ENCODE data around the gene DHPS. TPM values are rescaled to one million over a fixed set of nuclear protein-coding genes. Genes with fewer than 3 reads are reported as not detected.
"Not testable (repeated sequence)": the region's sequence is repeated elsewhere in the genome, so short reads cannot be mapped to it uniquely, and the experiment has no call there.

DHPS gene
- total and polyA plus RNA-seq, 4 donors: 52.5 to 138 (median 108) TPM

DNA sequence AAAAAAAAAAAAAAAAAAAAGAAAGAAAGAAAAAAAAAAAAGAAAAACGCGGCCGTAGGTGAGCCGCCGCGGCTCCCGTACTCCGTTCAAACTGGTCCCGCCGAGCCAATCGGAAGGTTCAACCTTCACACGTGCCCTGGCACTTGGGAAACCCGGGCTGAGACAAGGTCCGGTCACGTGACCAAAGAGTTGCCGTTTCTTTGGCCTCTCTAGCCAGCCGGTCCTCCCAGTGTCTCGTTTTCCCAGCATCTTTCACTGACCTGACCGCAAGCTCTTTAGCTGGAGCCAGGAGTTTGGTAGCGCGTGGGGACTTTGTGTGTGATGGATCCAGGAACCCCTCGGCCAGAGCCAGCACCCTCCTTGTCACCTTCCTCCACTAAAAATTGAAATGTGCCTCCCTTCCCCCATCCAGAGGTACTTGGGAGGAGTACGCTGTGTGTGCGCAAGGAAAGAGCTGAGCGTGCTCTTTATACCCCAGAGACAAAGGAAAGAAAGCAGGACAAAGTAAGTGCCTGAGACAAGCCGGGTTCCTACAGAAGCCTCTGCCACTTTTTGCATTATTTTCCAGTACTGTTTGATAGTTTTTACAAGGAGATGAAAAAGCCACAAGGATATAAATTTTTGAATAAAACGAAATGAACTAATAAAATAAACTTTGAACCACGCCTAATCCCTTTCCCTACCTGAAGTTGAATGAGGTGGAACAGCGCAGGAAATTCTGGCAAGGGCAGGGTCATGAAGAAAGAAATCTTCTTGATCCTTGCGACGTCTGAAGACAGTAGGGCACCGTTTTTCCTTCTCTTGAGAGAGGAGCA lies 41.1 kb upstream of the DHPS start:
- H3K36me3 ChIP-seq (ENCODE audit: control insufficient read depth, insufficient read depth, low read length): peaks cover 26% of the 10 kb centered on the region
- 0% methylated on average over 22 of the region's 32 CpGs for WGBS (ENCODE audit: insufficient coverage)
- DNase-seq (ENCODE audit: low read depth in 4 of 6, low spot score in 6 of 6): peak; percentile 97 to 100 (median 99)
- peaks cover 41% of the 10 kb centered on the region for H3K4me1 ChIP-seq (ENCODE audit: control insufficient read depth, insufficient read depth, low read length)
- H3K9me3 ChIP-seq (ENCODE audit: control insufficient read depth, insufficient read depth, low read length): no peaks in the 10 kb centered on the region
- no peaks in the 10 kb centered on the region for H3K27me3 ChIP-seq (ENCODE audit: control insufficient read depth, insufficient read depth, low read length)
- H3K27ac ChIP-seq (ENCODE audit: low read depth, low read length): peak overlapping the region; percentile 94
- H3K4me3 ChIP-seq (ENCODE audit: low read depth, low read length): peak overlapping the region; percentile 75

DNA sequence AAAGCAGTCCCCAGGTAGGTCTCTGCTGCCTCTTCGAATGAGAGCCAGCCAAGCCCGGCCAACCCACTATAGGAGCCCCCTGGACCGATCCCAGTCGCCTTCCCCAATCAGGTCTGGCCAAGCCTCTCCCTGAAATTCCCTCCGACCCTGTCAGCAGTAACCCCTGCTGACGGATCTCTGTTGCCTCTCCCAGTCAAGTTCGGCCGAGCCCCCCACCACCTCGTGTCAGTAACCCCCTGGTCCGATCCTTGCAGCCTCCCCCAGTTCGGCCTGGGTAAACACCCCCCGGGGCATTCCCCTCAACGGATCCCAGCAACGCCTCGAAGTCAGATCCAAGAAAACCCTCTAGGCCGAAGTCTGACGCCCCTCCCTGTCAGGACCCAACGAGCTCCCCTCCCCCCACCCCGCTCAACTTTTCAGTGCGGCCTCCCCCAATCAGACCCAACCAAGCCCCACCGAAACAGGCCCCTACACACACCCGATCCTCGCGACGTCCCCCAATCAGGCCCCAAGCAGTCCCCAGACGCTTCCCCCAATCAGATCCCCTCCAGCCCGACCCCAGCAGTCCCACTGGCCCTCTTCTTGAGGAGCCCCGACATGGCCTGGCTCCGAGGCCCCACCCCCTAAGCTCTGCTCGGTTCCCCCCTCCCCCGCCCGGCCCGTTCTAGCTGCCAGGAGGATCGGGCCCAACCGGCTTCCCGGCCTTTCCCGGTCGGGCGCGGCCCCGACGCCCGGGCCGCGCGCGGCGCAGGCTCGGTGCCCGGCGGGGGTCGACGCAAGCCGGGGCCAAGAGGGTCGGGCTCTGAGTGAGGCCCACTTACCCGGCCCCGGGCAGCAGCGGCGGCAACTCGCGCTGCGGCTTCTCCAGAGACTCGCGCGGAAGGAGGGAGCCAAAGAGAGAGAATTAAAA lies 40.2 kb upstream of the DHPS start:
- under 1% methylated on average over 56 of the region's 65 CpGs for WGBS (ENCODE audit: insufficient coverage)
- Histone ChIP-seq H3K4me1 (ENCODE audit: control insufficient read depth, insufficient read depth, low read length) (peaks cover 41% of the 10 kb centered on the region), H3K4me3 (ENCODE audit: low read depth, low read length) (peak overlapping the region; percentile 75), H3K27ac (ENCODE audit: low read depth, low read length) (peak overlapping the region; percentile 94), H3K27me3 (ENCODE audit: control insufficient read depth, insufficient read depth, low read length) (no peaks in the 10 kb centered on the region), H3K36me3 (ENCODE audit: control insufficient read depth, insufficient read depth, low read length) (peaks cover 31% of the 10 kb centered on the region), H3K9me3 (ENCODE audit: control insufficient read depth, insufficient read depth, low read length) (no peaks in the 10 kb centered on the region)
- peak in 2 of 6 donors; percentile 23 to 54 for DNase-seq (ENCODE audit: low read depth in 4 of 6, low spot score in 6 of 6)

DNA sequence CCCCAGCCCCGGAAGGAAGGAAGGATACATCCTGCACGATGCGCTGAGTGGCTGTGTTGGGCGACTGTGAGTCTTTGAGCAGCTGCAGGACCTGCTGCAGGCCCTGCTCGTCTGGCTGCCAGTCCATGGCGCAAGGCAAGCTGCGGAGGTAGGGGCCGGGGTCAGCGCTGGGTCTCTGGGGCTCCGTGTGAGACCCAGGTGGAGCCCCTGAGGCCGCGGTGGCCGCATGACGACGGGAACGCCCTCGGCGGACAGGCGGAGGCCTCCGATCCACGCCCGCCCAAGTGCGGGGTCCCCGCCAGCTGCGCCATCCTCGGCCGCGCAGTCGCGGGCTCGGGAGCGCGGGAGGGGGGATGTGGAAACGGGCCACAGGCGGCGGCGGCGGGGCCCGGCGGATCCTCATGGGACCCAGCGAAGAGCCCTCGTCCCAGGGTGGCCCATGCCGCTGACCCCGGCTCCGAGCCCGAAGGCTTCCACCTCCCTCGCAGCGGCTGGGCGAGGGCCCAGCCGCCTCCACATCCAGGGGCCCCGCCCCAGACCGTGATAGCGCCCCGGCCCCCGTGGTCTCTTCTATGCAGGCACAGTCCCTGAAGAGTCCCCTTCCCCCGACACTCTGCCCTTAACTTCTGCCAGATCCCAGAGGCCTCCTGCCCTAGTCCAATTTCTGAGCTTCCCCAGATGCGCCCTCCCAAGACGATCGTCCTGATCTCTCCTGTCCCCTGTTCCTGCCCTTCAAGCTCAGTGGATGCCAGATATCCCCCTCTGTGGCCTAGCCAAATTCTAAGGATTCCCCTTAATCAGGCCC lies 39.4 kb upstream of the DHPS start:
- DNase-seq (ENCODE audit: low read depth in 4 of 6, low spot score in 6 of 6): peak in 2 of 6 donors; percentile 12 to 33
- Histone ChIP-seq H3K4me3 (ENCODE audit: low read depth, low read length) (peak overlapping the region; percentile 75), H3K9me3 (ENCODE audit: control insufficient read depth, insufficient read depth, low read length) (no peaks in the 10 kb centered on the region), H3K4me1 (ENCODE audit: control insufficient read depth, insufficient read depth, low read length) (peaks cover 41% of the 10 kb centered on the region), H3K27me3 (ENCODE audit: control insufficient read depth, insufficient read depth, low read length) (no peaks in the 10 kb centered on the region), H3K36me3 (ENCODE audit: control insufficient read depth, insufficient read depth, low read length) (peaks cover 40% of the 10 kb centered on the region), H3K27ac (ENCODE audit: low read depth, low read length) (peak overlapping the region; percentile 94)
- 4% methylated on average over 59 of the region's 59 CpGs for WGBS (ENCODE audit: insufficient coverage)

DNA sequence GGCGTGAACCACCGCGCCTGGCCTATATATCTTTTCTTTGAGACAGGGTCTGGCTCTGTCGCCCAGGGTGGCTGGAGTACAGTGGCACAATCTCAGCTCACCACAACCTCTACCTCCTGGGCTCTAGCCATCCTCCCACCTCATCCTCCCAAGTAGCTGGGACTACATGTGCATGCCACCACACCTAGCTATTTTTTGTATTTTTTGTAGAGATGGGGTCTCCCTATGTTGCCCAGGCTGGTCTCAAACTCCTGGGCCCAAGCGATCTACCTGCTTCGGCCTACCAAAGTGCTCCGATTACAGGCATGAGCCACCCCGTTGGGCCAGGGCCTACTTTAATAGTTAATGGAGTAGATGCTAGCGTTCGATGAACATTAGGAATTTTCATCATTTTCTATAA lies 38.6 kb upstream of the DHPS start:
- peaks cover 41% of the 10 kb centered on the region for H3K4me1 ChIP-seq (ENCODE audit: control insufficient read depth, insufficient read depth, low read length)

DNA sequence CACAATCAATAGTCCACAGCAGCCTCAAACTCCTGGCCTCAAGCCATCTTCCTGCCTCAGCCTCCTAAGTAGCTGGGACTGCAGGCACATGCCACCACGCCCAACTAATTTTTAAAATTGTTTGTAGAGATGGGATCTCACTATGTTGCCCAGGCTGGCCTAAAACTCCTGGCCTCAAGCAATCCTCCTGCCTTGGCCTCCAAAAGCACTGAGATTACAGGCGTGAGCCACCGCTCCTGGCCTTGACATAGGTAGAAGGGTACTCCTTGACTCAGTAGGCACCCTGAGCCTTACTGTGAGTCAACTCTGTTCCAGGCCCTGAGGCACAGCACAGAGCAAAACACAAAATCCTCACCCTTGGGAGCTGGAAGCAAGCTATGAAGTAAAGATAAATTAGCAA lies 34.2 kb upstream of the DHPS start:
- DNase-seq (ENCODE audit: low read depth in 4 of 6, low spot score in 6 of 6): no peak
- Histone ChIP-seq H3K4me3 (ENCODE audit: low read depth, low read length) (no peak overlapping the region), H3K9me3 (ENCODE audit: control insufficient read depth, insufficient read depth, low read length) (no peaks in the 10 kb centered on the region), H3K27ac (ENCODE audit: low read depth, low read length) (no peak overlapping the region), H3K27me3 (ENCODE audit: control insufficient read depth, insufficient read depth, low read length) (no peaks in the 10 kb centered on the region), H3K4me1 (ENCODE audit: control insufficient read depth, insufficient read depth, low read length) (peaks cover 15% of the 10 kb centered on the region), H3K36me3 (ENCODE audit: control insufficient read depth, insufficient read depth, low read length) (peaks cover 84% of the 10 kb centered on the region)
- WGBS (ENCODE audit: insufficient coverage): 100% methylated on average over 1 of the region's 3 CpGs

More for the DNA sequence above, 38.6 kb upstream of the DHPS start:
- Histone ChIP-seq H3K9me3 (ENCODE audit: control insufficient read depth, insufficient read depth, low read length) (no peaks in the 10 kb centered on the region), H3K4me3 (ENCODE audit: low read depth, low read length) (peak overlapping the region; percentile 75), H3K36me3 (ENCODE audit: control insufficient read depth, insufficient read depth, low read length) (peaks cover 47% of the 10 kb centered on the region), H3K27ac (ENCODE audit: low read depth, low read length) (peak overlapping the region; percentile 78), H3K27me3 (ENCODE audit: control insufficient read depth, insufficient read depth, low read length) (no peaks in the 10 kb centered on the region)
- 95% methylated on average over 4 of the region's 10 CpGs for WGBS (ENCODE audit: insufficient coverage)
- no peak for DNase-seq (ENCODE audit: low read depth in 4 of 6, low spot score in 6 of 6)

DNA sequence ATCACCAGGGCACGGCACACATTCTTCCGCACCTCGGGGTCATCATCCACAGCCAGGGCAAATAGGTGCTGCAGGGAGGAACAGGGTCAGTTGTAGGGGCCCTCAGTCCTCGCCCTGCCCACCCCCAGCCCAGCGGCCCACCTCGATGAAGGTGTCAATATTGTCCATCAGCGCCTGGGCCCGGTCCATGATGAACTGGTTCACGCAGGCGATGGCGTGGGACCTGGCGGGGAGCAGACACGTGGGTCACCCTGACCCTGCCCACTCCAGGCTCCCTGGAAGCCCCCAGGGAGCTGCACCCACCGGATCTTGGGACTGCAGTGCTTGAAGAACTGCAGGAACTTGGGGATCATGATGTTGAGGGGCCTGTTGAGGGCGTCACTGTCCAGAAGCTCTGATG lies 33.4 kb upstream of the DHPS start:
- peaks cover 86% of the 10 kb centered on the region for H3K36me3 ChIP-seq (ENCODE audit: control insufficient read depth, insufficient read depth, low read length)
- no peak overlapping the region for H3K27ac ChIP-seq (ENCODE audit: low read depth, low read length)
- H3K9me3 ChIP-seq (ENCODE audit: control insufficient read depth, insufficient read depth, low read length): no peaks in the 10 kb centered on the region
- WGBS (ENCODE audit: insufficient coverage): 97% methylated on average over 15 of the region's 15 CpGs
- H3K4me3 ChIP-seq (ENCODE audit: low read depth, low read length): no peak overlapping the region
- H3K27me3 ChIP-seq (ENCODE audit: control insufficient read depth, insufficient read depth, low read length): no peaks in the 10 kb centered on the region
- no peak for DNase-seq (ENCODE audit: low read depth in 4 of 6, low spot score in 6 of 6)
- peaks cover 6% of the 10 kb centered on the region for H3K4me1 ChIP-seq (ENCODE audit: control insufficient read depth, insufficient read depth, low read length)

DNA sequence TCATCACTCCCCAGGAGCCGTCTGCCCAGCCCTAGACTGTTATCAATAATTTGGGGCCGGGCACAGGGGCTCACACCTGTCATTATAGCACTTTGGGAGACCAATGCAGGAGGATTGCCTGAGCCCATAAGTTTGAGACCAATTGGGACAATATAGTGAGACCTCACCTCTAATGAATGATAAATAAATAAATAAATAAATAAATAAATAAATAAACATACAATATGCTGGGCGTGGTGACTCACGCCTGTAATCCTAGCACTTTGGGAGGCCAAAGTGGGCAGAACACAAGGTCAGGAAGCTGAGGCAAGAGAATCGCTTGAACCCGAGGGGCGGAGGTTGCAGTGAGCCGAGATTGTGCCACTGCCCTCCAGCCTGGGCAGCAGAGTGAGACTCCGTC lies 31.6 kb upstream of the DHPS start:
- peaks cover 91% of the 10 kb centered on the region for H3K36me3 ChIP-seq (ENCODE audit: control insufficient read depth, insufficient read depth, low read length)
- not testable (repeated sequence) for H3K27me3 ChIP-seq (ENCODE audit: control insufficient read depth, insufficient read depth, low read length); H3K9me3 ChIP-seq (ENCODE audit: control insufficient read depth, insufficient read depth, low read length); H3K4me1 ChIP-seq (ENCODE audit: control insufficient read depth, insufficient read depth, low read length); DNase-seq (ENCODE audit: low read depth in 4 of 6, low spot score in 6 of 6); H3K27ac ChIP-seq (ENCODE audit: low read depth, low read length); H3K4me3 ChIP-seq (ENCODE audit: low read depth, low read length)
- WGBS (ENCODE audit: insufficient coverage): 94% methylated on average over 3 of the region's 9 CpGs

DNA sequence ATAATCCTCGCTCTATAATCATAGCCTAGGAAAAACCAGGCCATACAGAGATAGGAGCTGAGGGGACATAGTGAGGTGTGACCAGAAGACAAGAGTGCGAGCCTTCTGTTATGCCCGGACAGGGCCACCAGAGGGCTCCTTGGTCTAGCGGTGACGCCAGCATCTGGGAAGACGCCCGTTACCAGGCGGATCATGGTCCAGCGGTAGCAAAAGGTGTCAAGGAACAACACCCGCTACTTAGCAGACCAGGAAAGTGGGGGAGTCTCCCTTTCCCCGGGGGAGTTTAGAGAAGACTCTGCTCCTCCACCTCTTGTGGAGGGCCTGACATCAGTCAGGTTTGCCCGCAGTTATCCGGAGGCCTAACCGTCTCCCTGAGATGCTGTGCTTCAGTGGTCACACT lies 30.4 kb upstream of the DHPS start:
- not testable (repeated sequence) for H3K4me3 ChIP-seq (ENCODE audit: low read depth, low read length); H3K27ac ChIP-seq (ENCODE audit: low read depth, low read length); H3K9me3 ChIP-seq (ENCODE audit: control insufficient read depth, insufficient read depth, low read length); H3K4me1 ChIP-seq (ENCODE audit: control insufficient read depth, insufficient read depth, low read length); H3K27me3 ChIP-seq (ENCODE audit: control insufficient read depth, insufficient read depth, low read length); DNase-seq (ENCODE audit: low read depth in 4 of 6, low spot score in 6 of 6)
- H3K36me3 ChIP-seq (ENCODE audit: control insufficient read depth, insufficient read depth, low read length): peaks cover 91% of the 10 kb centered on the region
- 86% methylated on average over 4 of the region's 14 CpGs for WGBS (ENCODE audit: insufficient coverage)

DNA sequence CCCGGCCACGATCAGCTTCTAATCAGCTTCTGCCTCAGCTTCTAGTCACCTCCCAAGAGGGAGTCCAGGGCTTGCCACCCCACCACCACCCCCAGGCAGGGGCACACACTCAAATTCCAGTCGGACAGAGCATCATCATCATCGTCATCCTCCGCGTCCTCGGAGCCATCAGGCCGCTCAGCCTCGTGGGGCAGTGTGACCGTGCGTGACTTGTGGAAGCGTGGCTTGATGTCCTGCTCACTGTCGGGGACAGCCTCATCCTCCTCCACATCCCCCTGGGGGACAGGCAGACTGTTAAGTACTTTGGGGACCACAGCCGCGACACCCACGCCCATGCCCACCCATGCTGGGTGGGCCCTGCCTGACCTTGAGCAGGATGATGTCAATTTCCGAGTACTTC lies 29.5 kb upstream of the DHPS start:
- no peak for DNase-seq (ENCODE audit: low read depth in 4 of 6, low spot score in 6 of 6)
- peaks cover 92% of the 10 kb centered on the region for H3K36me3 ChIP-seq (ENCODE audit: control insufficient read depth, insufficient read depth, low read length)
- 97% methylated on average over 13 of the region's 17 CpGs for WGBS (ENCODE audit: insufficient coverage)
- H3K9me3 ChIP-seq (ENCODE audit: control insufficient read depth, insufficient read depth, low read length): no peaks in the 10 kb centered on the region
- no peak overlapping the region for H3K27ac ChIP-seq (ENCODE audit: low read depth, low read length)
- no peak overlapping the region for H3K4me3 ChIP-seq (ENCODE audit: low read depth, low read length)
- no peaks in the 10 kb centered on the region for H3K27me3 ChIP-seq (ENCODE audit: control insufficient read depth, insufficient read depth, low read length)
- no peaks in the 10 kb centered on the region for H3K4me1 ChIP-seq (ENCODE audit: control insufficient read depth, insufficient read depth, low read length)
